Measurements from ENCODE around the gene KCTD13. TPM values are rescaled to one million over a fixed set of nuclear protein-coding genes. Genes with fewer than 3 reads are reported as not detected.
"Not testable (repeated sequence)": the region's sequence is repeated elsewhere in the genome, so short reads cannot be mapped to it uniquely, and the experiment has no call there.

The KCTD13 gene
- total RNA-seq, 2 experiments from 2014 or later: 35.2 to 35.3 TPM

GRCh38 chr16:29962344-29962994, 36.4 kb upstream of the KCTD13 start:
- intact Hi-C loops (cut with micrococcal nuclease): no loop called here
- ATAC-seq (no peak), DNase-seq (no peak)
- peaks cover 19% of the 10 kb centered on the region for H3K4me1 Mint-ChIP-seq (ENCODE audit: low read depth)
- H3K36me3 Mint-ChIP-seq (ENCODE audit: low read depth): peaks cover 3% of the 10 kb centered on the region
- peak overlapping the region; percentile 75 for H3K27ac Mint-ChIP-seq
- no peak for TF ChIP-seq CTCF (IDR thresholded peaks at IDR 0.05)
- H3K4me3 Mint-ChIP-seq: peak overlapping the region; percentile 86
- POLR2A ChIA-PET: interaction anchor here (0.7 to 1.9 kb wide), 10 partner anchors 11 to 1474 kb away, joined by 3 to 19 read pairs (median 4); partner anchors contain the start of genes KCTD13 and TAOK2
- H3K9me3 Mint-ChIP-seq: no peaks in the 10 kb centered on the region
- CTCF ChIA-PET: interaction anchor here (1.0 to 2.3 kb wide), 6 partner anchors 8 to 92 kb away, joined by 3 to 20 read pairs (median 4); partner anchors contain the start of genes KCTD13 and TAOK2
- H3K27me3 Mint-ChIP-seq: no peaks in the 10 kb centered on the region

DNA sequence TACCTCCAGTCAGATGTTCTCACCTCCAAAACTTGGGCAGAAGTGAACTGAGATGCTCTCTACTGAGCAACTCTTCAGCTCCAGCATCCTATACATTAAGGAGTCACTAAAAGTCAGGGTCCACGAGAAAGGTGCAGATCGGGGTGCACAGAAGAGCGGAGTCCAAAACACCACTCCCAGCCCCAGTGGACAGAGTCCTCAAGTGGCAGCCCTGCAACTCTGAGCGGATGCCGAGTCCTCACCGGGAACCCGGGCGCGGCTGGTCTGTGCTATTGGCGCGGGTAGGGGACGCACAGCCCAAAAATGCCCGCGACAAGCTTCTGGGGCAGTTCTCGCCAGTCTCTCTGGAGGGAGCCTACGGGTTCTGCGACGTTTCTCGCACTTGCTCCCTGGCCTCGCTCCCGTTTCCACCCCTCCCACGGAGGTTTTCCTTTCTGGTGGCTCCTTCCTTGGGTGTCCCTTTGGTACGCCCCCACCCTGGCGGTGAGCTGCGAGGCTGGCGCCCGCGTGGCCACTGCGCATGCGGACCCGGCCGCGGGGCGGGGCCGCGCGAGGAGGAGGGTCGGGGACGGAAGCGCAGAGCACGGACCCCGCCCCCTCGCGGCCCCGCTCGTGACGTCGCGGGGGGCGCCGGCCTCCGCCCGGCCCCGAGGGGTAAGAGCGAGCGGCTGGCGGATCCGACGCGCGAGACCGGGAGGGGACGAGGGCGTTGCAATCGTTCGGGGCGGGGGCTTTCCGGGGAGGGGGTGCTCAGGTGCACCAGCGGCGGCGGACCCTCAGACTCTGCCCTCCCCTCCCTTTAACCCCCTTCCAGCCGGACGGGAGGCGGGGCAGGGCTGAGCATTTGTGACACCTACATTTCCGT, 35.7 kb upstream of the KCTD13 start, which contains the start of gene TMEM219:
Gene TMEM219 (plus strand): TSS at position 601 of the 865 bp plus-strand sequence. CDS start 1,065 bp downstream, outside the sequence.
- intact Hi-C loops (cut with micrococcal nuclease): no loop called here
- H3K27me3 Mint-ChIP-seq: no peaks in the 10 kb centered on the region
- DNase-seq (peak; percentile 91), ATAC-seq (peak; percentile 96)
- H3K4me3 Mint-ChIP-seq: peak within 1 kb of the TSS; percentile 86
- H3K27ac Mint-ChIP-seq: peak within 1 kb of the TSS; percentile 87
- POLR2A ChIA-PET: interaction anchor here (0.6 to 1.9 kb wide), 14 partner anchors 11 to 698 kb away, joined by 3 to 19 read pairs (median 4); partner anchors contain the start of genes HIRIP3, INO80E, KCTD13 and TAOK2
- peaks cover 3% of the 10 kb centered on the region for H3K36me3 Mint-ChIP-seq (ENCODE audit: low read depth)
- no peaks in the 10 kb centered on the region for H3K9me3 Mint-ChIP-seq
- peaks cover 19% of the 10 kb centered on the region for H3K4me1 Mint-ChIP-seq (ENCODE audit: low read depth)
- CTCF ChIA-PET: interaction anchor here (0.6 to 2.3 kb wide), 11 partner anchors 9 to 168 kb away, joined by 3 to 20 read pairs (median 3); partner anchors contain the start of genes CDIPT, KCTD13 and TAOK2
- TF ChIP-seq CTCF (IDR thresholded peaks at IDR 0.05): peak; percentile 23

- Mint-ChIP-seq H3K36me3 (ENCODE audit: low read depth) (peaks cover 2% of the 10 kb centered on the region), H3K4me1 (ENCODE audit: low read depth) (peaks cover 19% of the 10 kb centered on the region), H3K27ac (peak overlapping the region; percentile 87), H3K27me3 (no peaks in the 10 kb centered on the region), H3K9me3 (no peaks in the 10 kb centered on the region), H3K4me3 (peak overlapping the region; percentile 86)
- no peak for DNase-seq
- TF ChIP-seq CTCF (IDR thresholded peaks at IDR 0.05): no peak
- POLR2A ChIA-PET: interaction anchor here (0.6 to 1.9 kb wide), 12 partner anchors 12 to 220 kb away, joined by 3 to 19 read pairs (median 4); partner anchors contain the start of genes HIRIP3, INO80E, KCTD13 and TAOK2
- CTCF ChIA-PET: interaction anchor here (0.6 to 2.3 kb wide), 10 partner anchors 12 to 168 kb away, joined by 3 to 20 read pairs (median 4); partner anchors contain the start of genes CDIPT, KCTD13 and TAOK2
- intact Hi-C loops (cut with micrococcal nuclease): no loop called here
- no peak for ATAC-seq
These were observed 35.1 kb upstream of the KCTD13 start for GRCh38 chr16:29961127-29961478.

DNA sequence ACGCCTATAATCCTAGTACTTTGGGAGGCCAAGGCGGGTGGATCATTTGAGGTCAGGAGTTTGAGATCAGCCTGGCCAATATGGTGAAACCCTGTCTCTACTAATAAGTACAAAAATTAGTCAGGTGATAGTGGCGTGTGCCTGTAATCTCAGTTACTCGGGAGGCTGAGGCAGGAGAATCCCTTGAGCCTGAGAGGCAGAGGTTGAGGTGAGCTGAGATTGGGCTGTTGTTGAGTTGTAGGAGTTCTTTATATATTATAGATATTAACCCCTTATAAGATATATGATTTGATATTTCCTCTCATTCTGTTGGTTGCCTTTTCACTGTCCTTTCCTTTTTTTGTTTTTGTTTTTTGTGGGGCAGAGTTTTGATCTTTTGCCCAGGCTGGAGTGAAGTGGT, 33.8 kb upstream of the KCTD13 start:
- intact Hi-C loops (cut with micrococcal nuclease): not testable (repeated sequence)

GRCh38 chr16:29959293-29959692, 33.3 kb upstream of the KCTD13 start:
- CTCF ChIA-PET: interaction anchor here (0.7 to 1.6 kb wide), 2 partner anchors 26 to 73 kb away, joined by 3 to 4 read pairs; no protein-coding TSS in a partner anchor
- H3K4me3 Mint-ChIP-seq: no peak overlapping the region
- H3K27me3 Mint-ChIP-seq: no peaks in the 10 kb centered on the region
- no peak for TF ChIP-seq CTCF (IDR thresholded peaks at IDR 0.05)
- POLR2A ChIA-PET: no interaction called here
- H3K9me3 Mint-ChIP-seq: no peaks in the 10 kb centered on the region
- no peaks in the 10 kb centered on the region for H3K36me3 Mint-ChIP-seq (ENCODE audit: low read depth)
- H3K27ac Mint-ChIP-seq: no peak overlapping the region
- peaks cover 16% of the 10 kb centered on the region for H3K4me1 Mint-ChIP-seq (ENCODE audit: low read depth)
- ATAC-seq (no peak), DNase-seq (no peak)
- intact Hi-C loops (cut with micrococcal nuclease): no loop called here

More for the DNA sequence above, 33.8 kb upstream of the KCTD13 start:
- ATAC-seq; H3K9me3 Mint-ChIP-seq; DNase-seq; H3K4me3 Mint-ChIP-seq; POLR2A ChIA-PET; H3K27ac Mint-ChIP-seq; H3K27me3 Mint-ChIP-seq; H3K36me3 Mint-ChIP-seq (ENCODE audit: low read depth): not testable (repeated sequence)
- CTCF ChIA-PET: interaction anchor here (0.7 to 1.6 kb wide), 2 partner anchors 26 to 72 kb away, joined by 3 to 4 read pairs; no protein-coding TSS in a partner anchor
- H3K4me1 Mint-ChIP-seq (ENCODE audit: low read depth): peaks cover 19% of the 10 kb centered on the region
